ENCODE measurements around the gene SGK2. TPM values are rescaled to one million over a fixed set of nuclear protein-coding genes. Genes with fewer than 3 reads are reported as not detected.

Gene SGK2
- 0.43 TPM in 1 of 2 replicates, not detected in the other for total RNA-seq

GRCh38 chr20:43558412-43559146 lies at the start of gene SGK2:
Gene SGK2, plus strand, starts transcription at chr20:43559027. Its CDS starts 7,469 bp downstream, at chr20:43566496.

GRCh38 chr20:43590392-43591303 lies 31.8 kb downstream of the SGK2 start, which contains the start of gene IFT52:
Gene IFT52, plus strand, starts transcription at chr20:43590937. Its CDS starts 3,762 bp downstream, at chr20:43594699.

Other genes with a start within 250 kb of the SGK2 start
- gene SRSF6, start 101.1 kb upstream of the SGK2 start, total RNA-seq: 31.2 and 53.5 TPM in 2 replicates
- gene L3MBTL1, start 51.3 kb upstream of the SGK2 start, total RNA-seq: 2.0 and 5.1 TPM in 2 replicates
- 47.6 and 61.9 TPM in 2 replicates for gene IFT52, start 31.9 kb downstream of the SGK2 start, total RNA-seq
- gene MYBL2, start 108.1 kb downstream of the SGK2 start, total RNA-seq: 0.09 and 0.47 TPM in 2 replicates
- gene GTSF1L, start 168.0 kb downstream of the SGK2 start, total RNA-seq: not detected in 2 replicates

Measured in bronchial smooth muscle cell (primary cell).